ENCODE results near the gene SCAPER. TPM values are rescaled to one million over a fixed set of nuclear protein-coding genes. Genes with fewer than 3 reads are reported as not detected.
"Not testable (repeated sequence)": the region's sequence is repeated elsewhere in the genome, so short reads cannot be mapped to it uniquely, and the experiment has no call there.

SCAPER gene
- total RNA-seq, 4 donors from 2014 or later = 19.6 to 35.9 (median 31.8) TPM

GRCh38 chr15:76903251-76903681 is 1.9 kb downstream of the SCAPER start:
- in situ Hi-C loops (cut with MboI; ENCODE audit: low sequenced_read_pairs in 4 of 4) (no loop called here), intact Hi-C loops (cut with DNase I; ENCODE audit: low total_unique reads) (no loop called here)
- TF ChIP-seq CTCF (IDR thresholded peaks at IDR 0.05 in 4 of 5, conservative IDR thresholded peaks at IDR 0.05 in 1 of 5) (peak in 3 of 5 experiments; percentile 24 to 42 (median 26)), POLR2A (IDR thresholded peaks at IDR 0.05) (no peak)
- ATAC-seq (peak in 1 of 2 donors; percentile 27), DNase-seq (no peak)
- Histone ChIP-seq H3K4me3 (peak overlapping the region in 2 of 4 donors; percentile 22 to 97), H3K9me3 (no peaks in the 10 kb centered on the region), H3K27ac (peak overlapping the region; percentile 94 to 99 (median 98)), H3K27me3 (no peaks in the 10 kb centered on the region), H3K36me3 (no peaks in the 10 kb centered on the region), H3K4me1 (peaks cover 24 to 25% of the 10 kb centered on the region in 2 donors)

- in situ Hi-C loops (cut with MboI; ENCODE audit: low sequenced_read_pairs in 4 of 4) = no loop called here
- no peaks in the 10 kb centered on the region for H3K27me3 ChIP-seq
- no peaks in the 10 kb centered on the region for H3K36me3 ChIP-seq
- intact Hi-C loops (cut with DNase I; ENCODE audit: low total_unique reads) = no loop called here
- H3K9me3 ChIP-seq = no peaks in the 10 kb centered on the region
- DNase-seq = no peak
- peak overlapping the region in 1 of 4 donors; percentile 99 for H3K27ac ChIP-seq
- TF ChIP-seq CTCF (IDR thresholded peaks at IDR 0.05 in 4 of 5, conservative IDR thresholded peaks at IDR 0.05 in 1 of 5) (no peak), POLR2A (IDR thresholded peaks at IDR 0.05) (no peak)
- no peak overlapping the region for H3K4me3 ChIP-seq
- peaks cover 24 to 25% of the 10 kb centered on the region in 2 donors for H3K4me1 ChIP-seq
- ATAC-seq = no peak
These were observed 3.2 kb downstream of the SCAPER start for GRCh38 chr15:76901965-76902364.

- in situ Hi-C loops (cut with MboI; ENCODE audit: low sequenced_read_pairs in 4 of 4); DNase-seq; H3K4me3 ChIP-seq; H3K9me3 ChIP-seq; H3K27ac ChIP-seq; H3K36me3 ChIP-seq; ATAC-seq; intact Hi-C loops (cut with DNase I; ENCODE audit: low total_unique reads); H3K27me3 ChIP-seq: not testable (repeated sequence)
- peaks cover 17 to 20% of the 10 kb centered on the region in 2 donors for H3K4me1 ChIP-seq
These were observed 5.2 kb downstream of the SCAPER start for GRCh38 chr15:76899931-76900310.

- in situ Hi-C loops (cut with MboI; ENCODE audit: low sequenced_read_pairs in 4 of 4); ATAC-seq; H3K27ac ChIP-seq; H3K9me3 ChIP-seq; intact Hi-C loops (cut with DNase I; ENCODE audit: low total_unique reads); H3K36me3 ChIP-seq; H3K4me3 ChIP-seq; DNase-seq; H3K27me3 ChIP-seq: not testable (repeated sequence)
- H3K4me1 ChIP-seq = peaks cover 14 to 16% of the 10 kb centered on the region in 2 donors
These were observed 5.8 kb downstream of the SCAPER start for GRCh38 chr15:76899176-76899930.

DNA sequence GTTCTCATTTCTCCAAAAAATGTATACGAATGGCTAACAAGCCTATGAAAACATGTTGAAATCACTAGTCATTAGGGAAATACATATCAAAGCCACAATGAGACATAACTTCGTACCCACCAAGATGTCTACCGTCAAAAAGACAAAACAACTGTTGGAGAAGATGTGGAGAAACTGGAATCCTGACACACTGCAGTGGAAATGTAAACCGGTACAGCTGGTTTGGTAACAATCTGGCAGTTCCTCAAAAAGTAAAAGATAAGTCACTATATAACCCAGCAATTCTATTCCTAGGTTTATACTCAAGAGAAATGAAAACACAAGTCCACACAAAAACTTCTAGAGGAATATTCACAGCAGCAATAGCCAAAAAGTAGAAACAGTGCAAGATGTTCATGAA is 7.0 kb downstream of the SCAPER start:
- Histone ChIP-seq H3K4me1 (peaks cover 2 to 4% of the 10 kb centered on the region in 2 donors), H3K27me3 (no peaks in the 10 kb centered on the region), H3K9me3 (no peaks in the 10 kb centered on the region), H3K4me3 (no peak overlapping the region), H3K27ac (no peak overlapping the region), H3K36me3 (no peaks in the 10 kb centered on the region)
- in situ Hi-C loops (cut with MboI; ENCODE audit: low sequenced_read_pairs in 4 of 4) = no loop called here
- no peak for DNase-seq
- intact Hi-C loops (cut with DNase I; ENCODE audit: low total_unique reads) = no loop called here
- no peak for TF ChIP-seq POLR2A (IDR thresholded peaks at IDR 0.05)
- no peak for TF ChIP-seq CTCF (IDR thresholded peaks at IDR 0.05 in 4 of 5, conservative IDR thresholded peaks at IDR 0.05 in 1 of 5)
- no peak for ATAC-seq
